Panc1 (cell line): ENCODE data around the gene KLF16.

ENCODE experiments used
- CTCF ChIP-seq: fragments of 450-650 bp; IDR thresholded peaks from 2 replicates; pipeline ENCODE4 v1.5.1; 2017; ENCODE audit warnings: mild to moderate bottlenecking
- POLR2AphosphoS5 ChIP-seq: IDR thresholded peaks from 2 replicates; pipeline ENCODE4 v1.6.1; 2012; ENCODE audit warnings: mild to moderate bottlenecking, low read depth, low read length, moderate library complexity

- TF ChIP-seq CTCF (no peak), POLR2AphosphoS5 (no peak)
These were observed 7.5 kb downstream of the KLF16 start for GRCh38 chr19:1855828-1856255.
